ENCODE measurements around the gene MED16.
"Not testable (repeated sequence)": the region's sequence is repeated elsewhere in the genome, so short reads cannot be mapped to it uniquely, and the experiment has no call there.

Gene MED16

GRCh38 chr19:869245-870177, 23.5 kb downstream of the MED16 start:
- DNase-seq, result peak; percentile 96

- no peak for DNase-seq
Observed at GRCh38 chr19:868458-869244, 24.3 kb downstream of the MED16 start.

DNA sequence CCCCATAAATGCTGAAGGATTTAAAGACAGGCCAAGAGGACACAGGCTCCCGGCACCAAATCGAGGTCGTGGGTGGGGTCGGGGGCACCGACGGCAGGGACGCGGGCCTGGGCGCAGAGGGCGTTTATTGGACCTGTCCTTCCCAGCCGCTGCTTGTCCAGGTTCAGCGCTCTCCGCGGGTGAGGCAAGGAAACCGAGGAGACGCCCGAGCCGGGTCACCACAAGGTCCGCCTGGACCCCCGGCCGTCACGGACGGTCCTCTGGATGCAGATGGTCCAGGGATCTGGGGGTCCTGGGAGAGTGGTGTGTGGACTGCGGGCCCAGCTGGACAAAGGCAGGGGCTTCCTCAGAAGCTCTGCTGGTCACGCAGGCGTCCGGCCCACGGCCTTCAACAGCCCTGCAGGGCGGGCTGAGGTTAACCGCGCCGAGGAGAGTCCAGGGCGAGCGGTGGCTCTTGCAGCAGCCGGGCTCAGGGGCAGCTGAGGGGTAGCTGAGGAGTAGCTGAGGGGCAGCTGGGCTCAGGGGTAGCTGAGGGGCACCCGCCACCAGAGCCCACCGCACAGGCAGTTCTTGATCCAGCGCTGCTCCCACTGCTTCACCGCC, 25.0 kb downstream of the MED16 start:
- DNase-seq, result no peak

DNA sequence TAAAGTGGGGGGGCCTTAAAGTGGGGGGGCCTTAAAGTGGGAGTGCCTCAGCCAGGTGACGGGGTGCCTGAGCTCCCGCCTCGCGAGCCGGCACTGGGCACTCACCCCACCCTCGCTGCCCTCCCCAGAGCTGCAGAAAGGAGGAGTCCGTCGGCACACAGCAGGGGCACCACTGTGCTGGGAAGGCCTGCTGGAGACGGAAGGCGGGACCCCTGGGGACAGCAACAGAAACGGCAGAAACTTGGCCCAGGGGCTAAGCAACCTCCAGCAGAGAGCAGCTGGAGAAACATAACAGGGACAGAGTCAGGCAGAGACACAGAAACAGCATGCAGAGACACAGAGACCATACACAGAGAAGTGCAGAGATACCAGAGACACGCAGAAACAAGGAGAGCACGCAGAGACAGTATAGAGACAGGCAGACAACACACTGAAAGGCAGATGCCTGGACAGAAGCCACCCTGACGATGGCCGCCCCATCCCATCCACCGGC, 25.6 kb downstream of the MED16 start:
- DNase-seq, result no peak

DNA sequence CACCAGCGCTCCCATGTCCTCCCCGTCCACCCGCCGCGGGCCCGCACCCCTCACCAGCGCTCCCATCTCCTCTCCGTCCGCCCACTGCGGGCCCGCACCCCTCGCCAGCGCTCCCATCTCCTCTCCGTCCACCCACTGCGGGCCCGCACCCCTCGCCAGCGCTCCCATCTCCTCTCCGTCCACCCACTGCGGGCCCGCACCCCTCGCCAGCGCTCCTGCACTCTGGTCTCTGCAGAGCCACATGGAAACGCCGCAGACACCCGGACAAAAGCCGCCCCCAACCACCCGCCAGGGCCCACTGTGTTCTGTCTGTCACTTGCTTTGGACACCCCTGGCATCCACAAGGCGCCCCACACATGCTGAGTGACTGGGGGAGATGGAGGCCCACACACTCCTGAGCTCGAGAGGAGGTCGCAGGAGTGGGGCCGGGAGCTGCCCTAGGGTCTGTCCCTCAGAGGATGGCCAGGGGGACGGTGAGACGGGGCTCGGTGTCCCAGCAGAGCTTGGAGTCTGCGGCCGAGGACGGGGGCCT, 26.2 kb downstream of the MED16 start:
- DNase-seq, result no peak

GRCh38 chr19:863315-863620, 29.7 kb downstream of the MED16 start:
- no peak for DNase-seq

- peak; percentile 62 for DNase-seq
Observed at GRCh38 chr19:862581-863314, 30.2 kb downstream of the MED16 start.

DNA sequence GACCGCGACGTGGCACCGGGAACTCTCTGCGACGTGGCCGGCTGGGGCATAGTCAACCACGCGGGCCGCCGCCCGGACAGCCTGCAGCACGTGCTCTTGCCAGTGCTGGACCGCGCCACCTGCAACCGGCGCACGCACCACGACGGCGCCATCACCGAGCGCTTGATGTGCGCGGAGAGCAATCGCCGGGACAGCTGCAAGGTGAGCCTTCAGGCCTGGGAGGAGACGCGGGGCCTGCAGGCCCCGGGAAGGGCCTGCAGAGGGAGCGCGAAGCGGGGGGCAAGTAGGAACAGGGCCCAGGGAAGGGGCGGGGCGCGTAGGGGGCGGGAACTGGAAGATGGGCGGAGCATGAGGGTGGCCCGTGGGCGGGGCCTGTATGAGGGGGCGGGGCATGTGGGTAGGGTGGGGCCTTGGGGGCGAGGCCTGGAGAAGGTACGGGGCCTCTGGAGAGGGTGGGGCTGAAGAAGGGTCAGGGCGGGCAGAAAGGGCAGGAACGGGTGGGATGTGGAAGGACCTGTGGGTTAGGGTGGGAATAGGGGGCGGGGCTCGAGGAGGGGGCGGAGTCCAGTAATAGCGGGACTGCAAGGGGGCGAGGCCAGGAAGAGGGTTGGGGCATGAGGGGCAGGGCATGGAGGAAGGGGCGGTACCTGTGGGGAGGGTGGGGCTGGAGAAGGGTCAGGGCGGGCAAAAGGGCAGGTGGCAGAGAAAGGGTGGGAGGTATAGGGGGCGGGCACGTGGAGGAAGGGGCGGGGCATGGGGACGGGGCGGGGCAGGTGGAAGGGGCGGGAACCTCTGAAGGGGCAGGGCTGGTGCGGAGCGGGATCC, 31.0 kb downstream of the MED16 start:
- DNase-seq, result peak; percentile 25

DNA sequence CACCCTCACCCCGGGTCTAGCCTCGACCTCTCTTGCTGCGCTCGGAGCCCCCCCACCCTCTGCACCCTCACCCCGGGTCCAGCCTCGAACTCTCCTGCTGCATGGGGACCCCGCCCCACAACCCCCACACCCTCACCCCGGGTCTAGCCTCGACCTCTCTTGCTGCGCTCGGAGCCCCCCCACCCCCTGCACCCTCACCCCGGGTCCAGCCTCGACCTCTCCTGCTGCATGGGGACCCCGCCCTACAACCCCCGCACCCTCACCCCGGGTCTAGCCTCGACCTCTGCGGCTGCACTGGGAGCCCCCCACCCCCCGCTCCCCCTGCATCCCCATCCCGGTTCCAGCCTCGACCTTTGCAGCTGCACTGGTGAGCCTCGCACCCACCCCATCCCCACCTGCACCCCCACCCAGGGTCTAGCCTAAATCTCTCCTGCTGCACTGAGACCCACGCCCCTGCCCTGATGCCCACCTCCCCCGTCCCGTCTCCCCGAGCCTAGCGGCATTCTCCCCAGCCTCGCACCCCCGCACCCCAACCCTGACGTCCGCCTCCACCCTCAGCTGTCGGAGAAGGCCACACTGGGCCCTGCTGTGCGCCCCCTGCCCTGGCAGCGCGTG, 31.7 kb downstream of the MED16 start:
- DNase-seq, result no peak

GRCh38 chr19:858868-859843, 33.8 kb downstream of the MED16 start, which contains the start of gene CFD:
Gene CFD, plus strand, starts transcription at chr19:859664. Its CDS starts 26 bp downstream, at chr19:859690.
- DNase-seq, result no peak

DNA sequence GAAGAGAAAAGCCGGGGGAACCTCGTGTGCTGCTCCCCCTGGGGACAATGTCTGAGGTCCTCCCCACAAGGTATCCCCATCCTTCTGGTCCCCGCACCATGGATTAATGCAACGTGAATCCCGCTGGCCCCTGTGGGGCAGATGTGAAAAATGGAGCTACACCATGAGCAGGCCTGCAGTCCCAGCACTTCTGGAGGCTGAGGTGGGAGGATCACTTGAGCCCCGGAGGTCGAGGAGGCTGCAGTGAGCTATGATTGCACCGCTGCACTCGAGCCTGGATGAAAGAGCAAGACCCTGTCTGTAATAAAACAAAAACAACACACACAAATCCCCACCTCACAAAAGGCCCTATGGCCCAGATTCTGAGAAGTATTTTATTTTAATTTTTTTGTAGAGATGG, 34.7 kb downstream of the MED16 start:
- DNase-seq, result no peak

DNA sequence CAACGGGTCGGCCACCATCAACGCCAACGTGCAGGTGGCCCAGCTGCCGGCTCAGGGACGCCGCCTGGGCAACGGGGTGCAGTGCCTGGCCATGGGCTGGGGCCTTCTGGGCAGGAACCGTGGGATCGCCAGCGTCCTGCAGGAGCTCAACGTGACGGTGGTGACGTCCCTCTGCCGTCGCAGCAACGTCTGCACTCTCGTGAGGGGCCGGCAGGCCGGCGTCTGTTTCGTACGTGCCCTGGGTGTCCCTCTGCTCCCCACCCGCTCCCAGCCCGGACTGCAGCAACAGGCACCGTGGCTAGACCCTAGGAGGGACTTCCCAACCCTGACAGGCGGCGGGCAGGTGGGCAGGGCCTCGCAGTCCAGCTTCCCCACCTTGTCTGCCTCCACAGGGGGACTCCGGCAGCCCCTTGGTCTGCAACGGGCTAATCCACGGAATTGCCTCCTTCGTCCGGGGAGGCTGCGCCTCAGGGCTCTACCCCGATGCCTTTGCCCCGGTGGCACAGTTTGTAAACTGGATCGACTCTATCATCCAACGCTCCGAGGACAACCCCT, 37.3 kb downstream of the MED16 start:
- DNase-seq, result no peak

- DNase-seq, result no peak
Observed at GRCh38 chr19:855142-855541, 37.8 kb downstream of the MED16 start.

GRCh38 chr19:854549-854948, 38.4 kb downstream of the MED16 start:
- DNase-seq, result no peak

DNA sequence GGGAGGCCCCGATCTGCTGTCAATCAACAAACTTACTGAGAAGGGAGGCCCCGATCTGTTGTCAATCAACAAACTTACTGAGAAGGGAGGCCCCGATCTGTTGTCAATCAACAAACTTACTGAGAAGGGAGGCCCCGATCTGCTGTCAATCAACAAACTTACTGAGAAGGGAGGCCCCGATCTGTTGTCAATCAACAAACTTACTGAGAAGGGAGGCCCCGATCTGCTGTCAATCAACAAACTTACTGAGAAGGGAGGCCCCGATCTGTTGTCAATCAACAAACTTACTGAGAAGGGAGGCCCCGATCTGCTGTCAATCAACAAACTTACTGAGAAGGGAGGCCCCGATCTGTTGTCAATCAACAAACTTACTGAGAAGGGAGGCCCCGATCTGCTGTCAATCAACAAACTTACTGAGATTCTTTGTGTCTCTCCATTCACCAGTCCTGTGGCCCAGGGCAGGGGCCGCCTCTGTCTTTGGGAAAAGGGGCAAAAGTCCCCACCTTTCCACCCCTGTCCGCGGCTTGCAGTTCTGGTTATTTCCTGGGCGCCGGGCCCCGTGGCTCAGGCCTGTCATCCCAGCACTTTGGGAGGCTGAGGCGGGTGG, 39.3 kb downstream of the MED16 start:
- not testable (repeated sequence) for DNase-seq

DNA sequence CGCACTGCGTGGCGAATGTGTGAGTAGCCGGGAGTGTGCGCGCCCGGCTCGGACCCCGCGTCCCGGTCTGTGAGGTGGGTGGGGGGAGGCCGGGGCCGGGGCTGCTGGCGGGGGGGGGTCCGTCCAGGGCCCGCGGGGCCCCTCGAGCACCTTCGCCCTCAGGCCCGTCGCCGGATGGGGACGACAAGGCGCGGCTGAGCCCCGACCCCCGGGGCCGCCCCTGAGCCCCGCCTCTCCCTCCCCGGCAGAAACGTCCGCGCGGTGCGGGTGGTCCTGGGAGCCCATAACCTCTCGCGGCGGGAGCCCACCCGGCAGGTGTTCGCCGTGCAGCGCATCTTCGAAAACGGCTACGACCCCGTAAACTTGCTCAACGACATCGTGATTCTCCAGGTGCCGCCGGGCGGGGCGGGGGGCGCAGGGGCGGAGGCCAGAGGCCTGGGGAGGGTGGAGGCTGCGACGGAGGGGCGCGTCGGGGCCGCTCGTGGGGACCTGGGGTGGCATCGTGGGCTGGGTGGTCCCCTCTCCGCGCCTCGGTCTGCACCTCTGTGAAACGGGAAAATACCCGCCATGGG, 39.9 kb downstream of the MED16 start:
- DNase-seq, result no peak

GRCh38 chr19:852136-853013, 40.6 kb downstream of the MED16 start, which contains the start of gene ELANE:
Gene ELANE, plus strand, starts transcription at chr19:852303. Its CDS starts 26 bp downstream, at chr19:852329.
- DNase-seq, result no peak

DNA sequence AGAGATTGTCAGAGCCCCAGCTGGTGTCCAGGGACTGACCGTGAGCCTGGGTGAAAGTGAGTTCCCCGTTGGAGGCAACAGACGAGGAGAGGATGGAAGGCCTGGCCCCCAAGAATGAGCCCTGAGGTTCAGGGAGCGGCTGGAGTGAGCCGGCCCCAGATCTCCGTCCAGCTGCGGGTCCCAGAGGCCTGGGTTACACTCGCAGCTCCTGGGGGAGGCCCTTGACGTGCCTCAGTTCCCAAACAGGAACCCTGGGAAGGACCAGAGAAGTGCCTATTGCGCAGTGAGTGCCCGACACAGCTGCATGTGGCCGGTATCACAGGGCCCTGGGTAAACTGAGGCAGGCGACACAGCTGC, 42.0 kb downstream of the MED16 start:
- DNase-seq, result no peak

Measured in EL (cell line).